ENCODE results near the gene STAG1.
"Not testable (repeated sequence)": the region's sequence is repeated elsewhere in the genome, so short reads cannot be mapped to it uniquely, and the experiment has no call there.

STAG1 gene

DNA sequence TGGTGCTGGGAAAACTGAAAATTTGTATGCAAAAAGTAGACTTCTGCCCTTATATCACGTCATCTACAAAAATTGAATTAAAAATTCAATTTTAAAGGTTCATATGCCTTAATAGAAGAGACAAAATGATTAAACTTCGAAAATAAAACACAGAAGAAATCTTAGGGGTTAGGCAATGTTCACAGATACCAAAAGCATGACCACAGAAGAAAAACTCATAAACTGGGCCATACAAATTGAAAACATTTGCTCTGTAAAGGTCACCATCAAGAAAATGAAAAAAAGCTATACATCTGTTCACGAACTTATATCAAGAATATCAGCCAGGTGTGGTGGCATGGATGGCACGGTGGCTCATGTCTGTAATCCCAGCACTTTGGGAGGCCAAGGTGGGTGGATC lies 257.0 kb downstream of the STAG1 start:
- DNase-seq: no peak

DNA sequence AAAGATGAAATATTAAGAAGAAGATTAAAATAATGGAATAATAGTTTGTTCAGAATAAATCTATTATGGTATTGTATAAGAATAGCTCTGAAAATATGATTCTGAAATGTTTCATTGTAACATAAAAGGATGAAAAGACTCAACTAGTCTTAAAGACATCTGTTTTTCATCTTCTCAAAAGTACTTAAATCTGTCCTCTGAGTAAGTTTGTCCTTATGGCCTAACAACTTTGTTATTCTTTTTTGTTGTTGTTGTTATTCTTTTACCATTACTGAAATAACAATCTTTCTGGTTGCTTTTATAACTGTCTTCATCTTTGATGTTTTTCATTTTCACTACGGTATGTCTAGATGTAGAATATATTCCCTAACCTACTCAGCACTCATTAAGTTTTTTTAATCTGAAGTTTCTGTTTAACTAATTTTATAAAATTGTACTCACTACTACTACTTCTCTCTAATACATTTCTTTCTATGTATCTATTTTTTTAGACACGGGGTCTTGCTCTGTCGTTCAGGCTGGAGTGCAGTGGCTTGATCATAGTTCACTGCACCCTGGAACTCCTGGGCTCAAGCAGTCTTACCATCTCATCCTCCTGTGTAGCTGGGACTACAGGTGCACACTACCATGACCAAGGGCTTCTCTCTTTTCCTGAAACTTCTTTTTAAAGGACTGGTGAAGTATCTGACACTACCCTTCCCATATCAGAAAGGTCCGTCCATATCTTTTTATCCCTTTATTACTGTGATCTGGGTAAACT lies 261.4 kb downstream of the STAG1 start:
- DNase-seq: no peak

DNA sequence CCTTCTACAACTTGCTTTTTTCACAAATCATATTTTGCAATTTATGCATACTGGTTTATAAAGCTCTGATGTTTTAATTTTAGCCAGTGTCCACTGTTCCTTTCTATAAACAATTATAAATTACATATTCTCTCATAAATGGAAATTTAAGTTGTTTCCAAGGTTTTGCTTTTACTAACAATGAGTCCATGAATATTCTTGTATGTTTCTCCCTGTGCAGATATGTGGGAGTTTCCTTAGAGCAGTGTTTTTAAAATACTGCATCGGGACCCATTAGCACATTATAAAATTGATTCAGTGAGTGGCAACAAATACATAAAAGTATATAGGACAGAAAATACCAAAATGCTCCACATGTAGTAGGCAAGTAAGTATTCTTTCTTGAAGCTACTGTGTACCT lies 266.4 kb downstream of the STAG1 start:
- no peak for DNase-seq

DNA sequence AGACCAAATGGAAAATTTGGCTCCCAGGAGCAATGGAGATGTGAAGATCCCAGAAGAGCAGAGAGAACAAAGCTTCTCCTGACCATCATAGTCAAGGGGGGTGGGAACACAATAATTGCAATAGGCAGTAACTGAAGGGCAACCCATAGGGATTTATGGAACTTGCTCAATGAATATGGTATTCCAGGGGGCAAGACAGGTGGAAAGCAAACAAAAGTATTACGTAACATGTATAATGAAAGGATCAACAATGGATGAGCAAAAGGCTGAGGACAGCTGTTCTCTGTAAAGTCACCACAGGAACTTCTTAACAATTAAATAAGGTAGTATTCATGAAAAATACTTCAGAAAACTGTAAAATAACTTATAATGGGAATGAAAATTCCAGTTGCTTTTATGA lies 275.9 kb downstream of the STAG1 start:
- no peak for DNase-seq

DNA sequence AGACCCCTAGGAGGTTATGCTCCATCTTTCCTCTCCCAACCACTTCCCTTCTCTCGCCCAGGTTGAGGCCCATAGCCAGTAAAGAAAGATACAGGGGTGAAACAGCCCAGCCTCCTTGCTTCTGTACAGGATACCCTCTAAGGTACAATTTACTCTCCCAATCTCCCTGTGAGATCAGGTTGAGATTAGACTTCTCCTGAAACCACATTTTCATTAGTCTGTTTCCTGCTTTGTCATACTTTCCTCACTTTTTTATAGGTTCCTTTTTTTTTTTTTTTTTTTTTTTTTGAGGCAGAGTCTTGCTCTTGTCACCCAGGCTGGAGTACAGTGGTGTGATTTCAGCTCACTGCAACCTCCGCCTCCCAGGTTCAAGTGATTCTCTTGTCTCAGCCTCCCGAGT lies 277.3 kb downstream of the STAG1 start:
- not testable (repeated sequence) for DNase-seq

GRCh38 chr3:136473716-136474326 lies 278.4 kb downstream of the STAG1 start:
- DNase-seq: no peak

GRCh38 chr3:136465296-136465695 lies 286.9 kb downstream of the STAG1 start:
- no peak for DNase-seq

DNA sequence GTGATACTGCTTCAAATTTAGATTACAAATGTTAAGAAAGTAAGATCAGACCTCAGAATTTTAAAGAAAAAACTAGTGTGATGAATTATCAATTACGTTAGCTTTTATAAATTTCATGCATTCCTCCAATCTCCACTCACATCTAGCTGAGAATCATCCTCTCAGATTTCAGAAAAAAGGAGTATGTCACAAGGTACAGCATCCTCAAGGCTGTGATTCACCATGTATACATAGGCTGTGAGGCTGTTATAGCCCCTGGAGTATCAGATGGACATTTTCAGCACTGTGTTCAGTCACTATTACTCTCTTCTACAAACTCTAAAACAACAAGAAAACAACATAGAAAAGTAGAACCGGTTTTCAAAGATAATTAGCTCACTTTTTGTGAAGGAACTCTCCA lies 287.7 kb downstream of the STAG1 start:
- DNase-seq: no peak

- no peak for DNase-seq
Measured at GRCh38 chr3:136463170-136463569, 289.0 kb downstream of the STAG1 start.

DNA sequence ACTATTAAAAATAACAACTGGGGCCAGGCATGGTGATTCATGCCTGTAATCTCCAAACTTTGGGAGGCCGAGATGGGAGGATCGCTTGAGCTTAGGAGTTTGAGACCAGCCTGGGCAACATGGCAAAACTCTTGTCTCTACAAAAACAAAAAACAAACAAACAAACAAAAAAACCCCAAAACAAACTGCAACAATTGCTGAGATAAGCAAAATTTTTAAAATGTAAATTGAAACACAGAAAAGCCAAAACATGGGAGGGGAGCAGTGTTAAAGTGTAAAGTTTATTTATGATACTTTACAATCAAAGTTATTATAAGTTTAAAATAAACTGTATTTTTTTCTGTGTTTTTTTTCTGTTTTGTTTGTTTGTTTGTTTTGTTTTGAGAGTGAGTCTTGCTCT lies 294.4 kb downstream of the STAG1 start:
- no peak for DNase-seq

DNA sequence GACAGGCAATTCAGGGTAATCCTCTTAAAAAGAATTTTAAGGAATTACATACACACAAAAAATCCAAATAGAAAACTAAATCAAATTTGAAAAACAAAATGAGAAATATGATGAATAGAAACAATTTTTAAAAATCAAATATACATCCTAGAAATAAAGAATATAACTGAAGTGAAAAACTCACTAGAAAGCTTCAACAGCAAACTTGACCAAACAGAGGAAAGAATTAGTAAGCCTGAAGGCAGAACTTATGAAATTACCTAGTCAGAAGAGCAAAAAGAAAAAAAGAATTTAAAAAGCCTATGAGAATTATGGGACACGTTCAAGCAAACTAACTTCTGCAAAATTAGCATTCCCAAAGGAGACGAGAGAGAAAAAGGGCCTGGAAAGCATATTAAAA lies 296.0 kb downstream of the STAG1 start:
- no peak for DNase-seq

DNA sequence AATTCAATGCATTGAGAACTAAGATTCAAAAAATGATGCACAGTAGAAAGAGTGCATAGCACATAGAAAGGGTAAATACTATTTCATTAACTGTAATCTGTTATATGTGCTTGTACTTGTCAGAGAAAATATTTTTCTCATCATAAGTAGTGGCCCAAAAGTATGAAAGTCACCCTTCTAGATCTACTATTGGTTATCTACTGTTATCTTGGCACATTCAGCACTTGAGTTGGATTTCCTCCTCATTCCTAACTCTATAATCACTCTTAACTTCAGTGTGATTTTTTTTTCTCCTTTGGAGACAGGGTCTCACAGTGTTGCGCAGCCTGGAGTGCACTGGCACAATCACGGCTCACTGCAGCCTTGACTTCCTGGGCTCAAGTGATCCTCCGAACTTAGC lies 307.6 kb downstream of the STAG1 start:
- no peak for DNase-seq

- no peak for DNase-seq
Measured at GRCh38 chr3:136437043-136437442, 315.1 kb downstream of the STAG1 start.

GRCh38 chr3:136434429-136434828 lies 317.7 kb downstream of the STAG1 start:
- no peak for DNase-seq

- no peak for DNase-seq
Measured at GRCh38 chr3:136432685-136433084, 319.5 kb downstream of the STAG1 start.

GRCh38 chr3:136428167-136428566 lies 324.0 kb downstream of the STAG1 start:
- DNase-seq: no peak

DNA sequence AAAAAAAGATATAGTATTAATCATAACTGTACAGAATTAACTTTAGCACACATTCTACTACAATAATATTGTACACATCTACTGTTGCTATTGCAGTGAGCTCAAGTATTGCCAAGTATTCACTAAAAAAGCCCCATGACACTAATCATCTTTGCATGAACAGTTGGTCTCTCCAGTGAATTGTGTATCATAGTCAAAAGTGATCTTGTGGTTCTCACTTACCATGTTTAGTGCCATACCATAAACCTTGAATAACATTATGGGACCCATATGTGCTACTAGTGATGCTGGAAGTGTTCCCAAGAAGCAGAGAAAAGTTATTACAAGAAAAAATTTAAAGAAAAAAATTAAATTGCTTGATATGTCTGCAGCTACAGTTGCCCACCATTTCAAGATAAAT lies 324.9 kb downstream of the STAG1 start:
- DNase-seq: no peak

DNA sequence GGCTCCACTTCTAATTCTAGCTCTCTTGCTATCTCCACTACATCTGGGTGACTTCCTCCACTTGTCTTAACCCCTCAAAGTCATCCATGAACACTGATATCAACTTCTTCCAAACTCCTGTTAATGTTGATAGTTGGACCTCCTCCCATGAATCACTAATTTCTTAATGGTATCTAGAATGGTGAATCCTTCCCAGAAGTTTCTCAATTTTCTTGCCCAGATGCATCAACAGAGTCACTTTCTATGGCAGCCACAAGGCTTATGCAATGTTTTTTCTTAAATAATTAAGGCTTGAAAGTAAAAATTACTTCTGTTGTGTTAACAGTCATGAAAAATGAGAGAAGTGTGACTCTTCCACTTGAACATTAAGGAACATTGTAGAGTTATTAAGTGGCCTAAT lies 337.7 kb downstream of the STAG1 start:
- DNase-seq: no peak

DNA sequence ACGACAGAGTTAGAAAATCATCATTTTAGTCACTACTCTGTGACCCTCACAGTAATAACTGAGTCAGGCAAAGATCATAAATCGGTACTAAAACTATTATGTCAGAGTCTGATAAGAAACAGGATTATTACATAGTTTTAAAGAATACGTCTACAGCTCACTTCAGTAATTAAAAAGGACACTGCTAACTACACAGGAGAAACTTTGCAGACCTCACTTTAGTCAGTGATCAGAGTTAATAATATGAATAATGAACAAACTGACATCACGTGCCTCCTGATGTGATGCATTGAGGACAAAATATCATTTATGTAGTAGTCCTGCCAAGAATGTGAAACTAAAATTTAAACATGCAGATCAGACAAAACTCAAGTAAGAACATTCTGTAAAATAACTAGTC lies 339.9 kb downstream of the STAG1 start:
- no peak for DNase-seq

DNA sequence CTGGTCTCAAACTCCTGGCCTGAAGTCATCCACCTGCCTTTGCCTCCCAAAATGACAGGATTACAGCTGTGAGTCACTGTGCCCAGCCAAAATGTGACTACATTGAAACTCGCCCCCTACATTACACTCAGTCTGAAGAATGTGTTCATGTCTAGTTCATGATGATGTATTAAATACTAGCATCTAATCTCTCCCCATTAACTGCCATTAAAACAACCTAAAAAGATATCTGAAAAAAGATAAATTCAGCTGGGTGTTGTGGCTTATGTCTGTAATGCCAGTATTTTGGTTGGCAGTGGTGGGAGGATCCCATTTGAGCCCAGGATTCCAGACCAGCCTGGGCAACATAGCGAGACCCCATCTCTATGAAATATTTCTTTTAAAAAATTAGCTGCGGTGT lies 342.6 kb downstream of the STAG1 start:
- DNase-seq: no peak

DNA sequence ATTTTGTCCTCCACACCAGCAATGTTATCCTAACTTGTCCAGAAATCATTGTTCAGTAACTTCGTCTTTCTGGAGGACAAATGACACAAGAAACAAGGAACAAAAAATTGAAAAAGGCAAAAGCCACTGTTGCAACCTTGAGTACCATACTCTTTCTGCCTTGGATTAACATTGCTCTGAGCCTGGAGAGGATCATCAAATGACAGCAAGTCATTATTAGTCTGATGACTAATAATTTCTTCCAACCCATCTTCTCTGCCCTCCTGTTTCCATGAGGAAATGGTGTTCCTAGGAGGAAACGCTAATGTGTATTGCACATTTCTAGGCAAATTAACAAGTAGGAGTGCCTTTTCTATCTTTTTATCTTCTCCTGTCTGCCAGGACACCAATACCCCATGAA lies 348.1 kb downstream of the STAG1 start:
- no peak for DNase-seq

GRCh38 chr3:136396916-136397315 lies 355.3 kb downstream of the STAG1 start:
- no peak for DNase-seq

DNA sequence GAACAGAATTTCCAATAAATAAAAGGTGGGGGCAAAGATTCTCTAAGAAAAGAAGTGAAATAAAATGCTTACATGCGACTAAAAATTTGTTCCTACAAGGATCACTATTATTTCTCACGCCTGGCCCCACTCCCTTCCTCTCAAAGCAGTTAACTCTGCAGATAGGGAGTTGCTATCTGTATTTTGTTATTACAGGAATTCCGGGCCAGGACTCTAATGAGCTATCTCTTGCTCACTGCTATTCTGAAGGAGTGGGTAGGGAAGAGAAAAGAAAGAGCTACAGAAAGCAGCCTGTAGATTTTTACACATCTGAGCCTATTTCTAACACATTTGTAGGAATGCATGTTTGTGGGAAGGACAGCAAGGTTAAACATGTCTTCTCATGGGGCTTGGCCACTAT lies 361.6 kb downstream of the STAG1 start:
- no peak for DNase-seq

- DNase-seq: no peak
Measured at GRCh38 chr3:136387031-136387430, 365.1 kb downstream of the STAG1 start.

DNA sequence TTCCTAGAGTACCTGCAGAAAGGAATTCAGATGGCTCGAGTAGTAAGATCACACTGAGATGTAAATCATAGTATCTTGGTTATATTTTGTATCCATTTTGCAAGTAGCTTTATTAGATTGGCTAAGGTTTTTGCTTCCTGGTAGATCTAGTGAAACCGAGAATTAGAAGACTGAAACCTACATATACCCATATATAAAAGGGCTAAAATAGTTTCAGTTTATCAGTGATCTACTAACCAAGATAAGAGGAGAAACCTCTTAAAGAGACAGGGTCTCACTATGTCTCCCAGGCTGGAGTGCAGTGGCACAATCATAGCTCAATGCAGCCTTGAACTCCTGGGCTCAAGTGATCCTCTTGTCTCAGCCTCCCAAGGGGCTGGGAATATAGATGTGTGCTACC lies 366.7 kb downstream of the STAG1 start:
- DNase-seq: no peak
